GM23338 (cell line): Measurements from ENCODE around the gene TGFBR3.

Experiments
- CREB1 ChIP-seq: fragments of 250-450 bp; sonication (Bioruptor Pico); IDR thresholded peaks from 2 replicates; pipeline ENCODE4 v1.5.0; 2020; ENCODE audit warnings: low read depth, mild to moderate bottlenecking, moderate library complexity
- ETS1 ChIP-seq: IDR thresholded peaks from 2 replicates; pipeline ENCODE4 v1.6.1; 2016; ENCODE audit warnings: antibody characterized with exemption
- EZH2 ChIP-seq: fragments of 200-600 bp; sonication (generic); IDR thresholded peaks from one replicate; pipeline ENCODE4 v1.8.0; 2017; ENCODE audit warnings: antibody characterized with exemption, mild to moderate bottlenecking, low read depth; ENCODE audit not compliant: unreplicated experiment
- EZH2phosphoT487 ChIP-seq: fragments of 200-600 bp; sonication (generic); IDR thresholded peaks from one replicate; pipeline ENCODE4 v1.8.1; 2018; ENCODE audit warnings: antibody characterized with exemption; ENCODE audit not compliant: unreplicated experiment
- JUNB ChIP-seq: IDR thresholded peaks from one replicate; pipeline ENCODE4 v1.6.1; 2016; ENCODE audit warnings: antibody characterized with exemption; ENCODE audit not compliant: unreplicated experiment
- NANOG ChIP-seq: IDR thresholded peaks from 2 replicates; pipeline ENCODE4 v1.6.1; 2016; ENCODE audit warnings: antibody characterized with exemption, borderline replicate concordance
- POLR2AphosphoS5 ChIP-seq: IDR thresholded peaks from 2 replicates; pipeline ENCODE4 v1.6.1; 2016; ENCODE audit warnings: antibody characterized with exemption, low read depth
- STAT1 ChIP-seq: IDR thresholded peaks from one replicate; pipeline ENCODE4 v1.6.1; 2016; ENCODE audit warnings: antibody characterized with exemption; ENCODE audit not compliant: unreplicated experiment
- ZNF114 ChIP-seq: fragments of 250-450 bp; sonication (Bioruptor Pico); IDR thresholded peaks from 2 replicates; pipeline ENCODE4 v1.5.0; 2020; ENCODE audit warnings: mild to moderate bottlenecking, moderate library complexity
- ZNF331 ChIP-seq: fragments of 250-450 bp; sonication (Bioruptor Pico); IDR thresholded peaks from 2 replicates; pipeline ENCODE4 v1.5.0; 2020; ENCODE audit warnings: low read depth, mild to moderate bottlenecking, moderate library complexity
- TF ChIP-seq, protein P1 (sequence below), 2 experiments: fragments of 200-600 bp in 1 of 2; sonication (generic) in 1 of 2; conservative IDR thresholded peaks; 2 replicates each; pipeline versions ENCODE4 v1.5.1 to v1.6.1; 2016 to 2017; ENCODE audit warnings: antibody characterized with exemption in 2 of 2, low read depth in 2 of 2, mild to moderate bottlenecking in 2 of 2, moderate library complexity in 1 of 2
- TF ChIP-seq, protein P2 (sequence below): IDR thresholded peaks from one replicate; pipeline ENCODE4 v1.6.1; 2018; ENCODE audit warnings: antibody characterized with exemption; ENCODE audit not compliant: unreplicated experiment

DNA sequence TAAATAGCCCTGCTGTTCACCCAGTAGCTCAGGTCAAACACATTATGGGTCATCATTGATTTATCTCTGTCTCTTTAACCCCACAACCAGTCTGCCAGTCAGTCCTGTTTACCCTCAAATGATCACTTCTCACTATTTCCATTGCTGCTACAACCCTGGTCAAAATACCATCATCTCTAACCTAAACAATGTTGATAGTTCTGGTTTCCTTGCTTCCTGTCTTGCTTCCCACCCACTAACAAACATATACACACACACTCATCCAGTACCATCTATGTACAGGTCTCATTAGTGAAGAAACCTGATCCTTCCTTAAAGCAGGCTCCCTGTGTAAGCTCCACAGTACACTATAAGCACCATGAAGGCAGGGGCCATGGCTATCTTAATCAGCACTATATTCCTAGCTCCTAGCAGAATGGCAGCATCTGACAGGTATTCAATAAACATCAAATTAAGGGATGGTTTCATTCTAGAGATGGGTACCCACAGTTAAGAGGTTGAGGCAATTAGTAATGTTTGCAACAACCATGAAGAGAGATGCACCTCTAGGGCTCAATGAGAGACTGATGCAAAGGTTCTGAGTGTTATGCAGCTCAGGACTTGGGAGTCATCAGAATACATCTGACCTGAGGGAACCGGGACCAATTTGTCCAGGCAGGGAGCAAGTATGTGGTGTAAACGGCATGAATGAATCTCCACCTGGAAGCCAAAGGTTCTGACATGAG is 10.0 kb upstream of the TGFBR3 start:
- TF ChIP-seq, protein P1, sequence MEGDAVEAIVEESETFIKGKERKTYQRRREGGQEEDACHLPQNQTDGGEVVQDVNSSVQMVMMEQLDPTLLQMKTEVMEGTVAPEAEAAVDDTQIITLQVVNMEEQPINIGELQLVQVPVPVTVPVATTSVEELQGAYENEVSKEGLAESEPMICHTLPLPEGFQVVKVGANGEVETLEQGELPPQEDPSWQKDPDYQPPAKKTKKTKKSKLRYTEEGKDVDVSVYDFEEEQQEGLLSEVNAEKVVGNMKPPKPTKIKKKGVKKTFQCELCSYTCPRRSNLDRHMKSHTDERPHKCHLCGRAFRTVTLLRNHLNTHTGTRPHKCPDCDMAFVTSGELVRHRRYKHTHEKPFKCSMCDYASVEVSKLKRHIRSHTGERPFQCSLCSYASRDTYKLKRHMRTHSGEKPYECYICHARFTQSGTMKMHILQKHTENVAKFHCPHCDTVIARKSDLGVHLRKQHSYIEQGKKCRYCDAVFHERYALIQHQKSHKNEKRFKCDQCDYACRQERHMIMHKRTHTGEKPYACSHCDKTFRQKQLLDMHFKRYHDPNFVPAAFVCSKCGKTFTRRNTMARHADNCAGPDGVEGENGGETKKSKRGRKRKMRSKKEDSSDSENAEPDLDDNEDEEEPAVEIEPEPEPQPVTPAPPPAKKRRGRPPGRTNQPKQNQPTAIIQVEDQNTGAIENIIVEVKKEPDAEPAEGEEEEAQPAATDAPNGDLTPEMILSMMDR (conservative IDR thresholded peaks at IDR 0.05; ENCODE audit: low read depth in 2 of 2) = no peak
- TF ChIP-seq EZH2 = no peak
- TF ChIP-seq, protein P2, sequence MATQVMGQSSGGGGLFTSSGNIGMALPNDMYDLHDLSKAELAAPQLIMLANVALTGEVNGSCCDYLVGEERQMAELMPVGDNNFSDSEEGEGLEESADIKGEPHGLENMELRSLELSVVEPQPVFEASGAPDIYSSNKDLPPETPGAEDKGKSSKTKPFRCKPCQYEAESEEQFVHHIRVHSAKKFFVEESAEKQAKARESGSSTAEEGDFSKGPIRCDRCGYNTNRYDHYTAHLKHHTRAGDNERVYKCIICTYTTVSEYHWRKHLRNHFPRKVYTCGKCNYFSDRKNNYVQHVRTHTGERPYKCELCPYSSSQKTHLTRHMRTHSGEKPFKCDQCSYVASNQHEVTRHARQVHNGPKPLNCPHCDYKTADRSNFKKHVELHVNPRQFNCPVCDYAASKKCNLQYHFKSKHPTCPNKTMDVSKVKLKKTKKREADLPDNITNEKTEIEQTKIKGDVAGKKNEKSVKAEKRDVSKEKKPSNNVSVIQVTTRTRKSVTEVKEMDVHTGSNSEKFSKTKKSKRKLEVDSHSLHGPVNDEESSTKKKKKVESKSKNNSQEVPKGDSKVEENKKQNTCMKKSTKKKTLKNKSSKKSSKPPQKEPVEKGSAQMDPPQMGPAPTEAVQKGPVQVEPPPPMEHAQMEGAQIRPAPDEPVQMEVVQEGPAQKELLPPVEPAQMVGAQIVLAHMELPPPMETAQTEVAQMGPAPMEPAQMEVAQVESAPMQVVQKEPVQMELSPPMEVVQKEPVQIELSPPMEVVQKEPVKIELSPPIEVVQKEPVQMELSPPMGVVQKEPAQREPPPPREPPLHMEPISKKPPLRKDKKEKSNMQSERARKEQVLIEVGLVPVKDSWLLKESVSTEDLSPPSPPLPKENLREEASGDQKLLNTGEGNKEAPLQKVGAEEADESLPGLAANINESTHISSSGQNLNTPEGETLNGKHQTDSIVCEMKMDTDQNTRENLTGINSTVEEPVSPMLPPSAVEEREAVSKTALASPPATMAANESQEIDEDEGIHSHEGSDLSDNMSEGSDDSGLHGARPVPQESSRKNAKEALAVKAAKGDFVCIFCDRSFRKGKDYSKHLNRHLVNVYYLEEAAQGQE = no peak
- TF ChIP-seq EZH2phosphoT487 = no peak
- TF ChIP-seq POLR2AphosphoS5 = no peak
- TF ChIP-seq CREB1 (CRISPR knock-in tag) = no peak
- TF ChIP-seq JUNB = no peak
- TF ChIP-seq NANOG = no peak
- TF ChIP-seq STAT1 = no peak
- no peak for TF ChIP-seq ZNF114 (CRISPR knock-in tag)
- no peak for TF ChIP-seq ZNF331
- TF ChIP-seq ETS1 = no peak
